ENCODE results near the gene CHST15. TPM values are rescaled to one million over a fixed set of nuclear protein-coding genes. Genes with fewer than 3 reads are reported as not detected.

Gene CHST15
- total and polyA plus RNA-seq, 2 of the 8 experiments (the other 6 are each of a cell fraction or from before 2014, with no cell fraction given) = 8.8 to 9.1 TPM

DNA sequence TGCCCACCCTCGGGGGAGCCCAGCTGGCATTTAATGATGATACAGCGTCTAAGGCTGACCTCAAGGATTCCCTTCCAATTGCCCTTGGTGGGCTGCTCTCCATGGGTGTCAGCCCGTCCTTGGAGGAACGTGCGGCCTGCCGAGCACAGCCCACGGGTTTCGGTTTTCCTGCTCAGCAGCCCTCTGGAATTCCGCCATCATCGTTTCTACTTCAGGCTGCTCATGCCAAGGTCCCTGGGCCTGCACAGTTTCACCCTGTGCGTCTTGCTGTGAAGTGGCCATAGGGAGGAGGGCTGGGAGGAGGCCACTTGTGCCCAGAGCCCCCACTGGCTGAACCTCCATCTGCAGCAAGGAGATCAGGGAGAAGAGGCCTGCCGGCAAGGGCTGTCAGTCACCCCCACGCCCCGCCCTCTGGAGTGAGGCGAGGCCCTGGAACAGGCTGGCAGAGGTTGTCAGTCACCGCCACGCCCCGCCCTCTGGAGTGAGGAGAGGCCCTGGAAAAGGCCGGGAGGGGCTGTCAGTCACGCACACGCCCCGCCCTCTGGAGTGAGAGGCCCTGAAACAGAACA lies 82.8 kb downstream of the CHST15 start:
- H2BK120ac ChIP-seq (replicated peaks; ENCODE audit: low read depth, low read length) = no peak overlapping the region
- H4K91ac ChIP-seq (replicated peaks; ENCODE audit: insufficient read length, low read length) = peak overlapping the region; percentile 76
- H3K36me3 ChIP-seq (ENCODE audit: control insufficient read depth in 2 of 4, insufficient read depth in 4 of 4, low read length in 3 of 4) = peaks cover 0 to 4% (median 1%) of the 10 kb centered on the region in 4 experiments; a peak in 2 of 8 replicates
- no peaks in the 10 kb centered on the region for H4K20me1 ChIP-seq (replicated peaks in 1 of 2; ENCODE audit: control insufficient read depth in 1 of 2, insufficient read depth in 2 of 2, low read length in 2 of 2)
- 0 out of 4 replicates have a peak, but pooled peaks cover 0 to 2% of the 10 kb centered on the region in 2 experiments for H3K9me3 ChIP-seq (ENCODE audit: insufficient read depth in 2 of 2, low read depth in 1 of 2, low read length in 1 of 2)
- no peak overlapping the region for H3K4ac ChIP-seq (replicated peaks; ENCODE audit: insufficient read length, low read depth, low read length)
- no peaks in the 10 kb centered on the region for H3K79me1 ChIP-seq (ENCODE audit: low read depth, low read length)
- no peak overlapping the region for H3K23ac ChIP-seq (ENCODE audit: insufficient read length)
- peak overlapping the region; percentile 81; the same call in 1 of the 2 replicates for H2BK15ac ChIP-seq (ENCODE audit: low read length)
- H2BK12ac ChIP-seq (ENCODE audit: low read depth, low read length) = no peak overlapping the region; the same call in 1 of the 2 replicates
- H2AFZ ChIP-seq (ENCODE audit: low read length) = no peak overlapping the region
- peak overlapping the region; percentile 46 for H4K5ac ChIP-seq (ENCODE audit: insufficient read length, low read depth, low read length)
- no peak overlapping the region for H2AK5ac ChIP-seq (ENCODE audit: low read depth, low read length)
- H3K14ac ChIP-seq (ENCODE audit: insufficient read length) = no peak overlapping the region
- peak overlapping the region; percentile 75 for H3K18ac ChIP-seq (ENCODE audit: extremely low read depth, low read length)
- no peak overlapping the region for H3K4me3 ChIP-seq (ENCODE audit: extremely low read depth in 1 of 4, insufficient read depth in 2 of 4, low read depth in 3 of 4, low read length in 4 of 4)
- H3K4me2 ChIP-seq (ENCODE audit: insufficient read depth in 1 of 2, low read depth in 2 of 2, low read length in 2 of 2) = no peak overlapping the region
- ChIA-PET POLR2A (ENCODE audit: partially characterized antibody) (interaction anchor here (0.9 to 1.6 kb wide), 2 partner anchors 10 to 186 kb away, joined by 3 read pairs; no protein-coding TSS in a partner anchor), CTCF (ENCODE audit: partially characterized antibody) (interaction anchor here (0.7 to 2.0 kb wide), 4 partner anchors 13 to 122 kb away, joined by 3 to 5 read pairs (median 4); no protein-coding TSS in a partner anchor)
- DNase-seq (ENCODE audit: low read depth in 1 of 2, low spot score in 2 of 2) (peak; percentile 78 to 98), FAIRE-seq (peak; percentile 42)
- H2BK20ac ChIP-seq (ENCODE audit: low read length) = no peak overlapping the region
- H2BK5ac ChIP-seq (ENCODE audit: low read depth, low read length) = peak overlapping the region; percentile 63; the same call in 1 of the 2 replicates
- 71% methylated on average over 22 of the region's 22 CpGs; no CpG with 5 or more reads in 1 of the 2 experiments for WGBS, 2 experiments (ENCODE audit: extremely low coverage in 1 of 2, insufficient coverage in 1 of 2, insufficient read length in 1 of 2, insufficient replicate concordance in 2 of 2, low coverage in 1 of 2, low lambda C conversion rate in 2 of 2, missing lambda C conversion rate in 1 of 2)
- H3K79me2 ChIP-seq (ENCODE audit: control insufficient read depth in 1 of 2, insufficient read depth in 2 of 2, low read length in 2 of 2) = no peaks in the 10 kb centered on the region
- no peak overlapping the region for H3K27ac ChIP-seq (ENCODE audit: low read depth, low read length)
- H3K23me2 ChIP-seq (ENCODE audit: low read depth, low read length) = no peaks in the 10 kb centered on the region
- H3K9ac ChIP-seq (replicated peaks in 1 of 4; ENCODE audit: extremely low read depth in 1 of 4, low read depth in 3 of 4, low read length in 3 of 4) = no peak overlapping the region
- no peaks in the 10 kb centered on the region for H3K27me3 ChIP-seq (replicated peaks in 1 of 4; ENCODE audit: control insufficient read depth in 3 of 4, extremely low read depth in 1 of 4, insufficient read depth in 3 of 4, low read length in 3 of 4)
- peak overlapping the region; percentile 90; the same call in 1 of the 2 replicates for H4K8ac ChIP-seq (ENCODE audit: extremely low read depth, insufficient read depth, low read length)
- no peak overlapping the region for H3K56ac ChIP-seq (replicated peaks; ENCODE audit: insufficient read length, low read depth, low read length)
- H3K4me1 ChIP-seq (replicated peaks in 1 of 4; ENCODE audit: control insufficient read depth in 3 of 4, insufficient read depth in 4 of 4, low read length in 3 of 4) = peaks cover 0 to 19% (median 6%) of the 10 kb centered on the region in 4 experiments; a peak in 6 of 7 replicates
- TF ChIP-seq SP4 (IDR thresholded peaks at IDR 0.05; ENCODE audit: low read length) (peak; percentile 96), SP1 (IDR thresholded peaks at IDR 0.05; ENCODE audit: low read depth, low read length) (peak; percentile 88), TAF1 (IDR thresholded peaks at IDR 0.05; ENCODE audit: low read depth, low read length) (no peak), TCF12 (IDR thresholded peaks at IDR 0.05; ENCODE audit: low read depth, low read length) (no peak), RNF2 (IDR thresholded peaks at IDR 0.05; ENCODE audit: borderline replicate concordance, low read depth, low read length, missing control alignments, poor library complexity, severe bottlenecking) (no peak), TEAD4 (IDR thresholded peaks at IDR 0.05; ENCODE audit: low read depth, low read length) (no peak), SP2 (IDR thresholded peaks at IDR 0.05; ENCODE audit: low read length) (peak; percentile 28; the same call in 1 of the 2 replicates)
- TF ChIP-seq, protein P1, sequence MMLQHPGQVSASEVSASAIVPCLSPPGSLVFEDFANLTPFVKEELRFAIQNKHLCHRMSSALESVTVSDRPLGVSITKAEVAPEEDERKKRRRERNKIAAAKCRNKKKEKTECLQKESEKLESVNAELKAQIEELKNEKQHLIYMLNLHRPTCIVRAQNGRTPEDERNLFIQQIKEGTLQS (IDR thresholded peaks at IDR 0.05; ENCODE audit: insufficient read depth, low read depth, low read length) = no peak
- TF ChIP-seq, protein P2, sequence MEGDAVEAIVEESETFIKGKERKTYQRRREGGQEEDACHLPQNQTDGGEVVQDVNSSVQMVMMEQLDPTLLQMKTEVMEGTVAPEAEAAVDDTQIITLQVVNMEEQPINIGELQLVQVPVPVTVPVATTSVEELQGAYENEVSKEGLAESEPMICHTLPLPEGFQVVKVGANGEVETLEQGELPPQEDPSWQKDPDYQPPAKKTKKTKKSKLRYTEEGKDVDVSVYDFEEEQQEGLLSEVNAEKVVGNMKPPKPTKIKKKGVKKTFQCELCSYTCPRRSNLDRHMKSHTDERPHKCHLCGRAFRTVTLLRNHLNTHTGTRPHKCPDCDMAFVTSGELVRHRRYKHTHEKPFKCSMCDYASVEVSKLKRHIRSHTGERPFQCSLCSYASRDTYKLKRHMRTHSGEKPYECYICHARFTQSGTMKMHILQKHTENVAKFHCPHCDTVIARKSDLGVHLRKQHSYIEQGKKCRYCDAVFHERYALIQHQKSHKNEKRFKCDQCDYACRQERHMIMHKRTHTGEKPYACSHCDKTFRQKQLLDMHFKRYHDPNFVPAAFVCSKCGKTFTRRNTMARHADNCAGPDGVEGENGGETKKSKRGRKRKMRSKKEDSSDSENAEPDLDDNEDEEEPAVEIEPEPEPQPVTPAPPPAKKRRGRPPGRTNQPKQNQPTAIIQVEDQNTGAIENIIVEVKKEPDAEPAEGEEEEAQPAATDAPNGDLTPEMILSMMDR (IDR thresholded peaks at IDR 0.05; ENCODE audit: control extremely low read depth in 1 of 3, insufficient read depth in 1 of 3, low read depth in 1 of 3, low read length in 3 of 3) = peak in 1 of 3 experiments; percentile 4; a peak in 1 of 4 replicates
